IMR-90 (cell line): ENCODE data around the gene IQCE. TPM values are rescaled to one million over a fixed set of nuclear protein-coding genes. Genes with fewer than 3 reads are reported as not detected.

Experiments used
- ATAC-seq: fragments of 200-7000 bp; cut with Tn5 transposase; 2 replicates; pipeline ENCODE4 v1.9.1; 2020; ENCODE audit warnings: low read depth, mild to moderate bottlenecking, moderate library complexity
- BruUV-seq: library from RNA; stranded (reverse); fragments of 400-500 nt; replicated peaks from 2 replicates; lab custom pipeline; 2021; lab: Mats Ljungman, UMichigan
- CTCF ChIA-PET: fragments of 300-600 bp; formaldehyde crosslinking; extraction: SDS; loops from one replicate; lab custom pipeline; 2021; ENCODE audit warnings: antibody characterized with exemption; lab: Yijun Ruan, JAX
- POLR2A ChIA-PET: fragments of 300-600 bp; sonication (Branson Sonifier 250); formaldehyde crosslinking; loops from one replicate; lab custom pipeline; 2022; ENCODE audit warnings: antibody characterized with exemption; ENCODE audit not compliant: unreplicated experiment; lab: Charles Lee
- DNase-seq: peaks from one replicate; pipeline ENCODE4 v3.0.0; 2013
- H2AFZ ChIP-seq: replicated peaks from 2 replicates; pipeline ENCODE3; 2013; ENCODE audit warnings: low read length, mild to moderate bottlenecking; ENCODE audit not compliant: poor library complexity
- H2AK5ac ChIP-seq: 2 replicates; pipeline ENCODE4 v1.6.1; 2013; ENCODE audit warnings: low read depth, low read length, inconsistent platforms
- H2AK9ac ChIP-seq: replicated peaks from 2 replicates; pipeline ENCODE3; 2013; ENCODE audit warnings: mild to moderate bottlenecking, low read depth, low read length, moderate library complexity; ENCODE audit not compliant: poor library complexity
- H2BK120ac ChIP-seq: 2 replicates; pipeline ENCODE4 v1.6.1; 2013; ENCODE audit warnings: low read depth, low read length, inconsistent platforms
- H2BK15ac ChIP-seq: 3 replicates; pipeline ENCODE4 v1.6.1; 2013; ENCODE audit warnings: low read depth, low read length, inconsistent platforms
- H2BK20ac ChIP-seq: 2 replicates; pipeline ENCODE4 v1.6.1; 2013; ENCODE audit warnings: low read depth, mild to moderate bottlenecking, inconsistent platforms, low read length, moderate library complexity
- H2BK5ac ChIP-seq: 2 replicates; pipeline ENCODE4 v1.6.1; 2013; ENCODE audit warnings: mild to moderate bottlenecking, low read depth, low read length, inconsistent platforms; ENCODE audit not compliant: poor library complexity, severe bottlenecking
- H3K14ac ChIP-seq: replicated peaks from 2 replicates; pipeline ENCODE4 v1.6.1; 2013; ENCODE audit warnings: low read depth, low read length, inconsistent platforms
- H3K18ac ChIP-seq: 2 replicates; pipeline ENCODE4 v1.6.1; 2013; ENCODE audit warnings: low read depth, low read length, control low read depth
- H3K23ac ChIP-seq: 2 replicates; pipeline ENCODE4 v1.6.1; 2013; ENCODE audit warnings: low read depth, low read length, inconsistent platforms
- H3K27ac ChIP-seq: 2 replicates; pipeline ENCODE4 v1.5.1; 2013; ENCODE audit warnings: mild to moderate bottlenecking, control low read depth, low read length; ENCODE audit not compliant: insufficient read depth
- H3K27me3 ChIP-seq: 2 replicates; pipeline ENCODE4 v1.6.1; 2013; ENCODE audit warnings: low read length; ENCODE audit not compliant: control insufficient read depth, insufficient read depth
- H3K36me3 ChIP-seq: 2 replicates; pipeline ENCODE4 v1.6.1; 2013; ENCODE audit warnings: low read length, mixed read lengths; ENCODE audit not compliant: control insufficient read depth, insufficient read depth
- H3K4ac ChIP-seq: 2 replicates; pipeline ENCODE4 v1.6.1; 2013; ENCODE audit warnings: low read depth, low read length, inconsistent platforms
- H3K4me1 ChIP-seq: 2 replicates; pipeline ENCODE4 v1.6.1; 2013; ENCODE audit warnings: low read length, mixed read lengths; ENCODE audit not compliant: control insufficient read depth, insufficient read depth
- H3K4me2 ChIP-seq: 2 replicates; pipeline ENCODE4 v1.6.1; 2013; ENCODE audit warnings: low read depth, mild to moderate bottlenecking, control low read depth, low read length, moderate library complexity
- H3K4me3 ChIP-seq: 2 replicates; pipeline ENCODE4 v1.5.1; 2013; ENCODE audit warnings: low read depth, mild to moderate bottlenecking, control low read depth, low read length, moderate library complexity; ENCODE audit not compliant: insufficient read depth
- H3K56ac ChIP-seq: 2 replicates; pipeline ENCODE4 v1.6.1; 2013; ENCODE audit warnings: low read length, inconsistent platforms; ENCODE audit not compliant: insufficient read depth; ENCODE audit errors: extremely low read depth
- H3K79me1 ChIP-seq, 2 experiments: 2 replicates each; pipeline ENCODE4 v1.6.1; 2013; ENCODE audit warnings: low read length in 2 of 2, inconsistent platforms in 1 of 2, low read depth in 1 of 2
- H3K9ac ChIP-seq: 2 replicates; pipeline ENCODE4 v1.6.1; 2013; ENCODE audit warnings: low read depth, low read length, control low read depth
- H3K9me1 ChIP-seq: 2 replicates; pipeline ENCODE4 v1.6.1; 2013; ENCODE audit warnings: low read length, inconsistent platforms; ENCODE audit not compliant: insufficient read depth
- H3K9me3 ChIP-seq: 2 replicates; pipeline ENCODE4 v1.6.1; 2013; ENCODE audit warnings: low read length; ENCODE audit not compliant: control insufficient read depth, insufficient read depth
- H4K20me1 ChIP-seq: 2 replicates; pipeline ENCODE4 v1.6.1; 2013; ENCODE audit warnings: low read length, inconsistent platforms; ENCODE audit not compliant: insufficient read depth
- H4K5ac ChIP-seq: 2 replicates; pipeline ENCODE4 v1.6.1; 2013; ENCODE audit warnings: mild to moderate bottlenecking, low read depth, low read length, control low read depth
- H4K8ac ChIP-seq, 2 experiments: 2 replicates each; pipeline ENCODE4 v1.6.1; 2013; ENCODE audit warnings: low read depth in 2 of 2, low read length in 2 of 2, control low read depth in 1 of 2, inconsistent platforms in 1 of 2
- H4K91ac ChIP-seq: 2 replicates; pipeline ENCODE4 v1.6.1; 2013; ENCODE audit warnings: low read depth, low read length, inconsistent platforms; ENCODE audit not compliant: insufficient read depth
- BHLHE40 ChIP-seq: fragments of 150-350 bp; IDR thresholded peaks from 2 replicates; pipeline ENCODE4 v1.6.1; 2016; ENCODE audit warnings: mild to moderate bottlenecking, low read depth, low read length
- CEBPB ChIP-seq: IDR thresholded peaks from 2 replicates; pipeline ENCODE4 v1.6.1; 2012; ENCODE audit warnings: low read depth, low read length, improper control_type of control experiment
- CHD1 ChIP-seq: IDR thresholded peaks from 2 replicates; pipeline ENCODE4 v1.6.1; 2012; ENCODE audit warnings: low read depth, low read length, improper control_type of control experiment
- CTCF ChIP-seq: conservative IDR thresholded peaks from 2 replicates; pipeline ENCODE4 v1.5.1; 2012; ENCODE audit warnings: mild to moderate bottlenecking, low read depth, low read length, improper control_type of control experiment
- ELK1 ChIP-seq: fragments of 150-350 bp; IDR thresholded peaks from 2 replicates; pipeline ENCODE4 v1.6.1; 2016; ENCODE audit warnings: low read depth, mild to moderate bottlenecking, low read length, moderate library complexity, borderline replicate concordance
- FOS ChIP-seq: fragments of 150-350 bp; IDR thresholded peaks from 2 replicates; pipeline ENCODE4 v1.6.1; 2016; ENCODE audit warnings: low read depth, low read length
- MAFK ChIP-seq: IDR thresholded peaks from 2 replicates; pipeline ENCODE4 v1.6.1; 2012; ENCODE audit warnings: low read depth, low read length, improper control_type of control experiment
- MAZ ChIP-seq: IDR thresholded peaks from 2 replicates; pipeline ENCODE4 v1.6.1; 2012; ENCODE audit warnings: low read depth, mild to moderate bottlenecking, low read length, improper control_type of control experiment, moderate library complexity, borderline replicate concordance
- MXI1 ChIP-seq: IDR thresholded peaks from 2 replicates; pipeline ENCODE4 v1.6.1; 2012; ENCODE audit warnings: low read depth, mild to moderate bottlenecking, low read length, moderate library complexity, borderline replicate concordance
- NFE2L2 ChIP-seq: fragments of 150-350 bp; IDR thresholded peaks from 2 replicates; pipeline ENCODE4 v1.6.1; 2016; ENCODE audit warnings: low read depth, mild to moderate bottlenecking, low read length
- POLR2A ChIP-seq: IDR thresholded peaks from 2 replicates; pipeline ENCODE4 v1.6.1; 2012; ENCODE audit warnings: mild to moderate bottlenecking, low read depth, low read length
- RAD21 ChIP-seq: IDR thresholded peaks from 2 replicates; pipeline ENCODE4 v1.6.1; 2012; ENCODE audit warnings: low read length, improper control_type of control experiment
- RCOR1 ChIP-seq: IDR thresholded peaks from 2 replicates; pipeline ENCODE4 v1.6.1; 2012; ENCODE audit warnings: mild to moderate bottlenecking, low read length, improper control_type of control experiment; ENCODE audit not compliant: insufficient replicate concordance
- RFX5 ChIP-seq: IDR thresholded peaks from 2 replicates; pipeline ENCODE4 v1.8.0; 2012; ENCODE audit warnings: low read depth, mild to moderate bottlenecking, low read length, moderate library complexity
- SMC3 ChIP-seq: fragments of 150-350 bp; IDR thresholded peaks from 2 replicates; pipeline ENCODE4 v1.6.1; 2016; ENCODE audit warnings: low read depth, mild to moderate bottlenecking, antibody characterized with exemption, low read length, moderate library complexity
- USF2 ChIP-seq: fragments of 150-350 bp; IDR thresholded peaks from 2 replicates; pipeline ENCODE4 v1.6.1; 2017; ENCODE audit warnings: mild to moderate bottlenecking, antibody characterized with exemption, low read length, low read depth
- WGBS, 2 experiments: methylation state at CpG; one replicate each; pipeline versions ENCODE4 v1.1.5 to v1.1.7; 2013; ENCODE audit warnings: missing lambda C conversion rate in 2 of 2; ENCODE audit not compliant: insufficient read length in 1 of 2; ENCODE audit errors: extremely low coverage in 2 of 2; 5-methylcytosine and 5-hydroxymethylcytosine counted together
- dilution Hi-C: fragments of 300-500 bp; cut with HindIII; formaldehyde crosslinking; loops from one replicate; pipeline ENCODE4 v1.14.3; 2018; ENCODE audit warnings: low sequenced_read_pairs; ENCODE audit not compliant: unreplicated experiment
- in situ Hi-C: fragments of 300-500 bp; cut with MboI; formaldehyde crosslinking; loops from 3 replicates; pipeline ENCODE4 v1.14.3; 2019; ENCODE audit warnings: low sequenced_read_pairs, inconsistent platforms, mixed read lengths
- intact Hi-C: fragments of 100-400 bp; cut with micrococcal nuclease; formaldehyde crosslinking; loops from 2 replicates; pipeline ENCODE4 v1.10.0; 2022
- polyA plus RNA-seq, 3 experiments: library from polyadenylated mRNA; depleted of rRNA; stranded (reverse); fragments of >200 nt; gene quantifications; 2 replicates each; pipeline ENCODE4 v1.2.3, GENCODE V29; 2012; ENCODE audit warnings: low replicate concordance in 1 of 3
- total RNA-seq: library from RNA; depleted of rRNA; stranded (reverse); fragments of >200 nt; gene quantifications from 2 replicates; pipeline ENCODE4 v1.2.3, GENCODE V29; 2012

Gene IQCE
- total and polyA plus RNA-seq, 2 of the 4 experiments (the other 2 are of a cell fraction): 5.0 to 6.3 TPM

- Histone ChIP-seq H2AK5ac (no peak overlapping the region), H3K9ac (no peak overlapping the region), H3K9me3 (no peaks in the 10 kb centered on the region), H2BK5ac (no peak overlapping the region), H3K56ac (no peak overlapping the region), H3K4me2 (no peak overlapping the region), H3K36me3 (peaks cover 13% of the 10 kb centered on the region), H4K20me1 (no peaks in the 10 kb centered on the region), H3K18ac (no peak overlapping the region), H3K4me3 (no peak overlapping the region), H3K79me1 (peaks cover 6 to 7% of the 10 kb centered on the region in 2 experiments; a peak in 1 of 4 replicates), H2BK120ac (no peak overlapping the region), H3K27ac (no peak overlapping the region), H2AFZ (no peak overlapping the region), H3K9me1 (peaks cover 7% of the 10 kb centered on the region; the same call in 1 of the 2 replicates), H3K14ac (no peak overlapping the region), H3K4ac (no peak overlapping the region), H2BK15ac (no peak overlapping the region), H4K8ac (no peak overlapping the region), H3K23ac (no peak overlapping the region), H2AK9ac (no peak overlapping the region), H3K27me3 (no peaks in the 10 kb centered on the region), H4K5ac (no peak overlapping the region), H3K4me1 (peaks cover 7% of the 10 kb centered on the region), H4K91ac (no peak overlapping the region), H2BK20ac (no peak overlapping the region)
- in situ Hi-C loops: no loop called here
- dilution Hi-C loops: no loop called here
- no peak for DNase-seq
- WGBS, 2 experiments: 84% methylated on average over 8 of the region's 16 CpGs; no CpG with 5 or more reads in 1 of the 2 experiments
- ChIA-PET CTCF (no interaction called here), POLR2A (interaction anchor here (0.5 kb wide), 1 partner anchor 11 kb away, joined by 4 read pairs; no protein-coding TSS in a partner anchor)
- no TSS peak for BruUV-seq
- no peak for ATAC-seq
- TF ChIP-seq RCOR1: no peak
- no peak for TF ChIP-seq SMC3
- TF ChIP-seq RAD21: no peak
- TF ChIP-seq MXI1: no peak
- TF ChIP-seq CTCF: no peak
- no peak for TF ChIP-seq BHLHE40
- no peak for TF ChIP-seq CHD1
- TF ChIP-seq MAZ: no peak
- no peak for TF ChIP-seq CEBPB
- no peak for TF ChIP-seq POLR2A
- no peak for TF ChIP-seq USF2
- no peak for TF ChIP-seq NFE2L2
- no peak for TF ChIP-seq MAFK
- no peak for TF ChIP-seq RFX5
- TF ChIP-seq FOS: no peak
- TF ChIP-seq ELK1: no peak
- intact Hi-C loops: no loop called here
These were observed 11.2 kb downstream of the IQCE start for GRCh38 chr7:2570021-2570420.
